Inferior parietal cortex (tissue), 1 donor: ENCODE measurements around the gene DESI2.
A peak's percentile ranks its signal among the peaks of the same experiment; 100 is the strongest.

Source experiments
- DNase-seq: peaks from one replicate; pipeline ENCODE4 v3.0.0-alpha.2; 2016; ENCODE audit errors: extremely low spot score

DESI2 gene

DNA sequence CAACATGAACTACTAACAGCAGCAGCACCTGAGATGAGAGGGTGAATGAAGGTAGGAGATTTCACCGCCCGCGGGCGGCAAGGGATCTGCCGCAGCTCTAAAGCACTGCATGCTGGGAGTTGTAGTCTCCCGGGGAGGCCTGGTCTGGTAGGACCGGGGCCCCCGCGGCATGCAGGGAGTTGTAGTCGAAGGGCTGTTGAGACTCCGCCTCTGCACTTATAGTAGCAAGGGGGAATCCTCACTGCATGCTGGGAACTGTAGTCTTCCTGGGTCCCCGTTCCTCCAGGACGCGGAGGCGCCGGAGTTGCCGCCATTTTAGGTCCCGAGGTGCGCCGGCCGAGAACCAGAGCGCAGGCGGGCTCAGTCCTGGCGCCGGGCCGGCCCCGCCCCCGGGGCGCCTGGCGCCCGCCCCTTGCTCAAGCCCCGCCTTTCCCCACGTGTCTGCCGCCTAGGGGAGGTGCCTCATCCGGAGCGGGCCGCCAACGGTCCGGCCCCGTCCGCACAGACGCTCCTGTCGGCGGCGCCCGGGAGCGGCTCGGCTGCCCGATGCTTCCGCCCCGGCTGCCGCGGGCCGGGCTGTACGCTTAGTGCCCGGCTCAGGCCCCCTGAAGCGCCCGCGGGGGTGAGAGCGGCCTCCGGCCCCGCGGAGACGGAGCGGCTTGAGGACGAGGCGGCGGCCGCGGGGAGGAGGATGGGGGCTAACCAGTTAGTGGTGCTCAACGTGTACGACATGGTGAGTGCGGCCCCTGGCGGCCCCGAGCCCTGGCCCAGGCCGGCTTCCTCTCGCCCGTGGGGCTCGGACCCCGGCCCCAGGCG lies at the start of gene DESI2:
Gene DESI2, plus strand, starts transcription at position 504 of the 816 bp plus-strand sequence. Its CDS starts 188 bp downstream, at position 692.
- peak; percentile 99 for DNase-seq

- DNase-seq, result peak; percentile 69
These were observed 49.4 kb upstream of the DESI2 start for GRCh38 chr1:244603498-244603897.

GRCh38 chr1:244605835-244606370 lies 47.0 kb upstream of the DESI2 start:
- DNase-seq, result no peak

DNA sequence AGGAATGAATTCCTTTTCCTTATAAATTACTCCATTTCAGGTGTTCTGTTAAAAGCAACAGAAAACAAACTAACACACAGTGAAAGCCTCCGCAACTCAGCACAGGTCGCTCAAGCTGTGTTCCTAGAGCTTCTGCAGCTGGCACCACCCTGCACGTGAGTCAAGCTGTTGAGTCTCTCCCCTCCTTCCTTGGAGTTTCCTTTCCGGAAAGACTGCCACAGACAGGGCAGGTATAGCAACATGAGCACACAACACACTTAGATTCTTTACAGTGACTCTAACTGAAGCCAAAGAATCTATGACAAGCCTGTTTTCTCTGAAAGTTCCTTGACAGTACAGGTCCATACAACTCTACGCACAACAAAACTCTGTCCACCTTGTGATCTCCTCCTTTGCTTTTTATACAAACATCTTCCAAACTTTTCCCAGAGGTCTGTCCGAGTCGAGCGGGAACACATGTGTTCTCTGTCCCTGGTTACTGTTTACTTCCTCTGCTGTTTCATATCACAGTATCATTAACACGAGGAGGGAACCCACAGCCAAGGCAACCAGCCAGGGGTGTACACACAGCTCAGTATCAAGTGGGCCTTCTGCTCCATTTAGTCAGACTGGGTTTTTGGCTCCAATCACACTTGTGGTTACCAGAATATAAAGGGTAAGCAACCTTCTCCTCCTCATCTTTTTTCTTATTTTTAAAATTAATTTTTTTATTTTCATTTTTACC lies 38.7 kb upstream of the DESI2 start:
- no peak for DNase-seq

GRCh38 chr1:244614879-244615278 lies 38.0 kb upstream of the DESI2 start:
- no peak for DNase-seq

GRCh38 chr1:244615301-244615700 lies 37.6 kb upstream of the DESI2 start:
- DNase-seq, result no peak

DNA sequence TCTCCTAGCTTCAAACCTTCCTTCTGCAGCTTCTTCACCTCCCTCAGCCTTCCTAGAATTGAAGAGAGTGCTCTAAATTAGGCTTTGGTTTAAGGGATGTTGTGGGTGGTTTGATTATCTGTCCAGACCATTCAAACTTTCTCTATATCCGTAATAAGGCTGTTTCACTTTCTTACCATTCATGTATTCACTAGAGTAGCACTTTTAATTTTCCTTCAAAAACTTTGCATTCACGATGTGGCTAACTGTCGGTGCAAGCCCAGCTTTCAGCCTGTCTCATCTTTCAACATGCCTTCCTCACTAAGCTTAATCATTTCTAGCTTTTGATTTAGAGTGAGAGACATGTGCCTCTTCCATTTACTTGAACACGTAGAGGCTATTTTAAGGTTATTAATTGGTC lies 26.2 kb upstream of the DESI2 start:
- no peak for DNase-seq

DNA sequence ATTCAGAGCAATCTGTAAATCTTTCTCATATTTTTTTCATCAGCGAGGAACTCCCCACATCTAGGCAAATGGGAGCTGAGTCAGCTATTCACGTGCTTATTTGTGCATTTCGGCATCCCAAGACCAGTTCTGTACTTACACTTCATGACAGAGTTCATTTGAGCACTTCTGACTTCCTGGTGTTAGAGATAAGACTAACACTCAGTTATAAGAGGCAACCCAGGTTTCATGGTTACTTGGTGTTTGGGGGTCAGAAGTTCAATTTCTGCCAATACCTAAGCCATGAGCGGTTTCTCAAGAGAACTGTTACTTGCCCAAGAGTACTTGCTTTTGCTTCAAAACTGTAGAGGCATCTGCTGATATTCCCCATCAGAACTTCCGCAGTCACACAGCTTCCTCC lies 24.1 kb upstream of the DESI2 start:
- DNase-seq, result no peak

DNA sequence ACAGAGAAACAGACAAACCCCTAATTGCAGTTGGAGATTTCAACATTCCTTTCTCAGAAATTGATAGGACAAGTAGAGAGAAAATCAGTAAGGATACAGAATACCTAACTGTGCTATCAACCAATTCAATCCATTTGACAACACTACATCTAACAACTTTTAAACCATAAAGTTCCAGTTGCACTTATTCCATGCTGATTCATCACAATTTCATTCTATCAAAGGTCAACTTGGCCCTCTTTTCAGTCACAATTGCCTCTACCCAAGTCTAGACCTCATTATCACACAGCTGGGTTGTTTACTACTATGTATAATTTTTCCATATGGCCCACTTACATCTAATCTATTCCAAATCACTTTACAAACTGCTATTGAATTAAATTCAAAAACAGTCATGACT lies 19.8 kb upstream of the DESI2 start:
- no peak for DNase-seq

DNA sequence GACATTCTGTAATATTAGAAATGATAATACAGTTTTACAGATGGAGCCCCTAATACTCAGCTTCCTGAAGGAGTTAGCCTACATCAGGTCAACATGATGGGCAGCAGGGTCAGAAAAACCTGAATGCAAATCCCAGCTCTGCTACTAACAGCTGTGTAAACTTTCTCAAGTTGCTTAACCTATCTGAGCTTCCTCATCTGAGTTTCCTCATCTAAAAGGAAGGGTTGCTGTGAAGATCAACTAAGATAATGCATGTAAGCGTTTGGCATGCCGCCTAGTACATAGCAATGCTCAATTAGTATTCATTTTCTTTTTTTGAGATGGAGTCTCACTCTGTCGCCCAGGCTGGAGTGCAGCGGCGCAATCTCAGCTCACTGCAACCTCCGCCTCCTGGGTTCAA lies 18.4 kb upstream of the DESI2 start:
- no peak for DNase-seq

DNA sequence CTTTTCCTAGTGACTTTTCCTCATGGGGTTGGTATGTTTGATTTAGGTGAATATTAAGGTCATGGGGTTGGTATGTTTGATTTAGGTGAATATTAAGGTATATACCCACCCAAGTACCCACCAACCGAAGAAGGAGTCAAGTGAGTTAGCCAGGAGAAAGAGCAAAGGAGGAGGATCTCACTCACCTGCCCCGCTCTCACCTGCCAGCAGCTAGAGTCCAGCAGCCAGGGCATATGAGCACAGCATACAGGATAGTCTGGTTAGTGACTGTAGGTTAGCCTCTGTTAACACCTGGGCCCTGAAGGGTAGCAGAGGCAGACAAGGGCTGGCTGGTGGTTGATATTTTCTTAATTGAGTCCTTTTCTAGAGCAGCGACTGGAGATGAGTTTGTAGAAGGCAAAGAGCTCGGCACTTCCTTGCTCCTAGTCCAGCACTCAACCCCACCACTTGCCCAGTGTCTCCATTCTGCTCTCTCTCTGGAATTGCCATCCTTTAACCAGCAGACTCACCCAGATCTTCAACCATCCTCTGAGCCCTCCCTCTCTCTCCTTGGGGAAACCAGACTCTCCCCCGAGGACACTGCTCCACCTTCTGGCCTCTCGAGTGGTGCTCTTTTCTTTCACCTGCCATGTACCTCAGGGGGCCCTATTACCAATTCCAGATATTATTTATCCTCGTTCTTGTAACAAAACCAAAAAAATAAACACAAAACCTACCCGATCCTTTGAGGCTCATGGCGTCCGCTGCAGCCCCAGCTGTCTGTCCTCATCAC lies 16.3 kb upstream of the DESI2 start:
- no peak for DNase-seq

DNA sequence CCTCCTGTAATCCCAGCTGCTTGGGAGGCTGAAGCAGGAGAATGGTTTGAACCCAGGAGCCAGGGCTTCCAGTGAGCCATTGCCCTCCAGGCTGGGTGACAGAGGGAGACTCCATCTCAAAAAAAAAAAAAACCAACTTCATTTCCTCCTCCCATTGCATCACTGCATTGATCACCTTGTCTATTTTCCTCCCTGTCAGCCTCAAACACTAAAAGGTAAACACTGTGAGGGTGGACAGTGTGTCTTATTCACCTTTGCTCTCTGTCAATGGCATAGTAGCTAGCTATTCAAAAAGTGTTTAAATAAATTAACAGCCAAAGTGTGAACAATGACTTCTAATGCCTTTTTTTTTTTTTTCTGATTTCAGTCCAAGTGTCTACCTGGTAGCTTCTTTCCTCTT lies 13.4 kb upstream of the DESI2 start:
- no peak for DNase-seq

- no peak for DNase-seq
These were observed 12.0 kb upstream of the DESI2 start for GRCh38 chr1:244640917-244641316.

DNA sequence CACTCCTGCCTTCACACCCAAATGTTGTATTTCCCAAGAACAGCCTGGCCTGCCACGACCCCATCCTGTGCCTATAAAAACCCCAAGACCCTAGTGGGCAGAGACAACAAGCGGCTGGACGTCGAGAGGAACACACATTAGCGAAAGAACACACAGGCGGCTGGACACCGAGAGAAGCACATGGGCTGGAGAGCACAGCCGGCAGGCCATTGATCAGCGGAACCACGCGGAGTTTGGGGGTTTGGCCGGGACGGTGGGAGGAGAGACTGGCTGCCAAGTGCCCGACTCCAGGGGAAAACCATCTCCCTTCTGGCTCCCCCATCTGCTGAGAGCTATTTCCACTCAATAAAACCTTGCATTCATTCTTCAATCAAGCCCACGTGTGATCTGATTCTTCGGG lies 10.4 kb upstream of the DESI2 start:
- no peak for DNase-seq

- DNase-seq, result no peak
These were observed 9.9 kb upstream of the DESI2 start for GRCh38 chr1:244642988-244643387.

- DNase-seq, result no peak
These were observed 7.5 kb upstream of the DESI2 start for GRCh38 chr1:244645414-244645813.

- DNase-seq, result no peak
These were observed 7.0 kb upstream of the DESI2 start for GRCh38 chr1:244645890-244646289.

GRCh38 chr1:244647819-244648218 lies 5.1 kb upstream of the DESI2 start:
- DNase-seq, result no peak

DNA sequence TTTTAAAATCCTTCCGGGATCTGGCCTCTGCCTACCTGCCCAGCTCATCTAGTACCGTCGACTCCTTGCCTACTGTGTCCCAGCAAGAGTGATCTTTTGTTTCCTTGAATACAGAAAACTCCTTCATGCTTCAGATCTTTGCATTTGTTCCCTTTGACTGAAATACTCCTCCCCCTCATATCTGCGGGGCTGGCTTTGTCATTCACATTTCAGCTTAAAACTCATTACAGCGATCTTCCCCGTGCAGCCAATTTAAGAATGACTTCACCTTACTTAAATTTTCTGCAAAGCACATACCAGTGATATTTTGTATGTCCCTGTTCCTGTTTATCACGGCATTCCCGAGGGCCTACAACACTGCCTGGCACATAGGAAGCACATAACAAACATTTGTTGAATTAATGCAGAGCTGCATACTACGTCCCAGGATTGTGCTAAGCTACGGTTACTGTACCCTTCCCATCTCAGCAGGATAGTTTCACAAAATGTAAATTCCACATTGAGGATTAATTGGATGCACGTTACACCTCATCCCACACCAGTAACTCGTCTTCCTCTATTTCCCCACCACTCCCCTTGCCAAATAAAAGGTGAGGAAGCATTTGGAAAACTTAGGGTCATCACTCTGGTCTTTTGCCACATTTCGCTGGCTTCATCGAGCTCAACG lies 837 bp upstream of the DESI2 start:
- DNase-seq, result no peak

- no peak for DNase-seq
These were observed 647 bp downstream of the DESI2 start for GRCh38 chr1:244653439-244654107.
